ENCODE data around the gene CA10.

CA10 gene

DNA sequence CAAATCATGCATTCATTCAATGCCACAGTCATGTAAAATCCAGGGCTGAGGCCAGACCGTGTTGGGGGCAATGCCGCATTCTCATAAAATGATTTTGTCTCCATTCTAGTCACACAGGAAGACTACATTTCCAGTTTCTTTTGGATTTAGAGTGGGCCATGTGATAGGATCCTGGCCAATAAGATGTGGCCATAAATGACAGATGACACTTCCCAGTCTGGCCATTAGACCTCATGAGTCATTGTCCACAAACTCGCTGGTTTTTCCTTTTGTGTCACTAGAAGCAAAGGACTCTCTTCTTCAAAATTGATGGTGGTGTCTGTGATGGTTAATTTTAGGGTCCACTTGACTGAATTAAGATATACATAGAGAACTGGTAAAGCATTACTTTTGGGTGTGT lies 545.8 kb downstream of the CA10 start:
- Histone ChIP-seq H3K4me3 (ENCODE audit: low read depth in 1 of 2, low read length in 2 of 2) (no peak overlapping the region), H3K4me2 (ENCODE audit: insufficient read depth, low read length) (no peak overlapping the region), H3K79me2 (ENCODE audit: insufficient read depth, low read length) (no peaks in the 10 kb centered on the region), H4K20me1 (ENCODE audit: insufficient read depth, low read length) (no peaks in the 10 kb centered on the region), H3K27me3 (ENCODE audit: insufficient read depth, low read length, poor library complexity) (no peaks in the 10 kb centered on the region), H3K36me3 (ENCODE audit: insufficient read depth, low read length) (no peaks in the 10 kb centered on the region), H3K27ac (ENCODE audit: low read length) (no peak overlapping the region), H3K9me3 (ENCODE audit: insufficient read depth, low read length, severe bottlenecking) (no peaks in the 10 kb centered on the region), H3K4me1 (ENCODE audit: insufficient read depth, low read length) (peaks cover 18% of the 10 kb centered on the region), H3K9ac (ENCODE audit: low read depth, low read length) (no peak overlapping the region), H2AFZ (ENCODE audit: low read depth, low read length) (no peak overlapping the region)
- no peak for ATAC-seq (ENCODE audit: insufficient read depth, low read depth)
- DNase-seq, result no peak
- TF ChIP-seq, protein P1, sequence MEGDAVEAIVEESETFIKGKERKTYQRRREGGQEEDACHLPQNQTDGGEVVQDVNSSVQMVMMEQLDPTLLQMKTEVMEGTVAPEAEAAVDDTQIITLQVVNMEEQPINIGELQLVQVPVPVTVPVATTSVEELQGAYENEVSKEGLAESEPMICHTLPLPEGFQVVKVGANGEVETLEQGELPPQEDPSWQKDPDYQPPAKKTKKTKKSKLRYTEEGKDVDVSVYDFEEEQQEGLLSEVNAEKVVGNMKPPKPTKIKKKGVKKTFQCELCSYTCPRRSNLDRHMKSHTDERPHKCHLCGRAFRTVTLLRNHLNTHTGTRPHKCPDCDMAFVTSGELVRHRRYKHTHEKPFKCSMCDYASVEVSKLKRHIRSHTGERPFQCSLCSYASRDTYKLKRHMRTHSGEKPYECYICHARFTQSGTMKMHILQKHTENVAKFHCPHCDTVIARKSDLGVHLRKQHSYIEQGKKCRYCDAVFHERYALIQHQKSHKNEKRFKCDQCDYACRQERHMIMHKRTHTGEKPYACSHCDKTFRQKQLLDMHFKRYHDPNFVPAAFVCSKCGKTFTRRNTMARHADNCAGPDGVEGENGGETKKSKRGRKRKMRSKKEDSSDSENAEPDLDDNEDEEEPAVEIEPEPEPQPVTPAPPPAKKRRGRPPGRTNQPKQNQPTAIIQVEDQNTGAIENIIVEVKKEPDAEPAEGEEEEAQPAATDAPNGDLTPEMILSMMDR (IDR thresholded peaks at IDR 0.05; ENCODE audit: borderline replicate concordance, extremely low read depth, low read length, poor library complexity, severe bottlenecking), result no peak
- no peak for TF ChIP-seq EZH2 (IDR thresholded peaks at IDR 0.05; ENCODE audit: borderline replicate concordance, low read depth, low read length, severe bottlenecking)

DNA sequence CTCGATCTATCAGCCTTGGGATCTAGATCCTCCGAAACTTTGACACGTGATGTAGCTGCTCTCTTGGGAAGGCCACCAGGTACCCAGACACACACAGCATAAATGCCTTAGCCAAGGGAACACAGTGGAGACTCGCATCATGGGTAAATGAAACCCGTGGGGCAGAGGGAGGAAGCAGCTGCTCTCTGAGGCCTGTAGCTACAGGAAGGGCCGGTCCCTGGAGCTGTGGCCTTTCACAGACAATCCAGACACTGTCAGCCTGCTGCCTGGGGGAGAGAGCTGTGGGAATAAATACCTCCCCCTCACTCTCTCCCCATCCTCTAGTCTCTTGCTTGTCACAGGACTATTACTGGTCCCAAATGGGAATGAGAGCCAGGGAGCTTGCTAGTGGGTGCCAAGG lies 546.9 kb downstream of the CA10 start:
- peaks cover 18% of the 10 kb centered on the region for H3K4me1 ChIP-seq (ENCODE audit: insufficient read depth, low read length)
- no peak overlapping the region for H3K4me3 ChIP-seq (ENCODE audit: low read depth in 1 of 2, low read length in 2 of 2)
- no peak for ATAC-seq (ENCODE audit: insufficient read depth, low read depth)
- no peaks in the 10 kb centered on the region for H3K79me2 ChIP-seq (ENCODE audit: insufficient read depth, low read length)
- no peak for TF ChIP-seq EZH2 (IDR thresholded peaks at IDR 0.05; ENCODE audit: borderline replicate concordance, low read depth, low read length, severe bottlenecking)
- TF ChIP-seq, protein P1 (IDR thresholded peaks at IDR 0.05; ENCODE audit: borderline replicate concordance, extremely low read depth, low read length, poor library complexity, severe bottlenecking), result no peak
- H3K27ac ChIP-seq (ENCODE audit: low read length), result peak overlapping the region; percentile 1; the same call in 1 of the 2 replicates
- no peak overlapping the region for H3K9ac ChIP-seq (ENCODE audit: low read depth, low read length)
- no peak for DNase-seq
- no peak overlapping the region for H2AFZ ChIP-seq (ENCODE audit: low read depth, low read length)
- no peaks in the 10 kb centered on the region for H3K9me3 ChIP-seq (ENCODE audit: insufficient read depth, low read length, severe bottlenecking)
- H3K27me3 ChIP-seq (ENCODE audit: insufficient read depth, low read length, poor library complexity), result no peaks in the 10 kb centered on the region
- H4K20me1 ChIP-seq (ENCODE audit: insufficient read depth, low read length), result no peaks in the 10 kb centered on the region
- H3K36me3 ChIP-seq (ENCODE audit: insufficient read depth, low read length), result no peaks in the 10 kb centered on the region
- H3K4me2 ChIP-seq (ENCODE audit: insufficient read depth, low read length), result no peak overlapping the region

DNA sequence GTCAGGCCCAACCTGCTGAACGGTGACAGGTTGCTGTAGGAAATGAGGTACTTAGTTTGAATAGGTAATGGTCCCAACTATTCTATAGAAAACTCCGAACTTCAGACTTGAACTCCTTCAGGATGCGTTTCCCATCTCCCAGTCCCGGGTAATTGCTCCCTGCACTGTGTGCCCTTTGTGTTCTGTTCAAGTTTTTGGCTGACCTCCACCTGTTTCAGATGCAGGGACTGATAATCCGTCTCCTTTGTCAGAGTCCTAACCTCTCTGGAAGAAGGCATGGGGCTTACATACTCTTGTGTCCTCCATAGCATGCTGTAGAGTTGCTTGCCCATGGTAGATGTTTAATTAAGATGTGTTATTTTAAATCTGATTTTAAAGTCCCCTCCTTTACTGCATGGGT lies 547.7 kb downstream of the CA10 start:
- 0 out of 2 replicates have a peak overlapping the region, but pooled peaks have one; percentile 5 for H3K27ac ChIP-seq (ENCODE audit: low read length)
- no peak overlapping the region for H3K9ac ChIP-seq (ENCODE audit: low read depth, low read length)
- no peaks in the 10 kb centered on the region for H4K20me1 ChIP-seq (ENCODE audit: insufficient read depth, low read length)
- DNase-seq (no peak), ATAC-seq (ENCODE audit: insufficient read depth, low read depth) (no peak)
- H3K4me2 ChIP-seq (ENCODE audit: insufficient read depth, low read length), result no peak overlapping the region
- no peaks in the 10 kb centered on the region for H3K27me3 ChIP-seq (ENCODE audit: insufficient read depth, low read length, poor library complexity)
- no peaks in the 10 kb centered on the region for H3K9me3 ChIP-seq (ENCODE audit: insufficient read depth, low read length, severe bottlenecking)
- no peaks in the 10 kb centered on the region for H3K79me2 ChIP-seq (ENCODE audit: insufficient read depth, low read length)
- no peak overlapping the region for H2AFZ ChIP-seq (ENCODE audit: low read depth, low read length)
- TF ChIP-seq, protein P1 (IDR thresholded peaks at IDR 0.05; ENCODE audit: borderline replicate concordance, extremely low read depth, low read length, poor library complexity, severe bottlenecking), result no peak
- H3K36me3 ChIP-seq (ENCODE audit: insufficient read depth, low read length), result no peaks in the 10 kb centered on the region
- H3K4me3 ChIP-seq (ENCODE audit: low read depth in 1 of 2, low read length in 2 of 2), result no peak overlapping the region
- peaks cover 18% of the 10 kb centered on the region for H3K4me1 ChIP-seq (ENCODE audit: insufficient read depth, low read length)

- ATAC-seq (ENCODE audit: insufficient read depth, low read depth) (peak; percentile 81), DNase-seq (peak; percentile 17)
- Histone ChIP-seq H3K9me3 (ENCODE audit: insufficient read depth, low read length, severe bottlenecking) (no peaks in the 10 kb centered on the region), H3K36me3 (ENCODE audit: insufficient read depth, low read length) (no peaks in the 10 kb centered on the region), H3K9ac (ENCODE audit: low read depth, low read length) (no peak overlapping the region), H3K4me2 (ENCODE audit: insufficient read depth, low read length) (no peak overlapping the region), H3K4me3 (ENCODE audit: low read depth in 1 of 2, low read length in 2 of 2) (no peak overlapping the region), H3K27ac (ENCODE audit: low read length) (no peak overlapping the region), H2AFZ (ENCODE audit: low read depth, low read length) (no peak overlapping the region), H4K20me1 (ENCODE audit: insufficient read depth, low read length) (no peaks in the 10 kb centered on the region), H3K4me1 (ENCODE audit: insufficient read depth, low read length) (peaks cover 18% of the 10 kb centered on the region), H3K27me3 (ENCODE audit: insufficient read depth, low read length, poor library complexity) (no peaks in the 10 kb centered on the region), H3K79me2 (ENCODE audit: insufficient read depth, low read length) (no peaks in the 10 kb centered on the region)
- TF ChIP-seq EZH2 (IDR thresholded peaks at IDR 0.05; ENCODE audit: borderline replicate concordance, low read depth, low read length, severe bottlenecking), result no peak
- TF ChIP-seq, protein P1 (IDR thresholded peaks at IDR 0.05; ENCODE audit: borderline replicate concordance, extremely low read depth, low read length, poor library complexity, severe bottlenecking), result no peak
Observed at GRCh38 chr17:51610155-51610554, 548.4 kb downstream of the CA10 start.

Measured in DND-41 (cell line).